ENCODE data around the gene CEMIP.

Gene CEMIP

GRCh38 chr15:80823995-80824394, 44.8 kb downstream of the CEMIP start:
- DNase-seq = no peak

- DNase-seq = no peak
These were observed 46.3 kb downstream of the CEMIP start for GRCh38 chr15:80825361-80826030.

DNA sequence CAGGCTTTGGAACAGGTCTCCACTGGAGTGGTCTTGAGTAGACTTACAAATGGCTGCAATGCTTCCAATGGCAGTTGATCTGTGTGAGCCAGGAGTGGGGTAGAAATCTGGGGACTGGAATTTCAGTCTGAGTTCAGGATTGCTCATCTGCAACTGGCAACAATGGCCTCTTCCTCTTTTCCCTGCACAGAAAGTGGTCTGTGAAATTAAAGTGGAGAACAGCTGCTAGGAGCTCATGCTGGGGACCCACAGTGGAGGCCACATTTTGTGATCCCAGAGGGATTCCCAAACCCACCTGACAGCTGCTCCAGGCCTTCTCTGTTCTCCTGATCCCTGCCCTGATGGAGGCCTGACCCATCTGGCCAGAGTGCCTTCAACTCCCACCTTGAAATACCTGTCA, 49.6 kb downstream of the CEMIP start:
- no peak for DNase-seq

- DNase-seq = no peak
These were observed 51.5 kb downstream of the CEMIP start for GRCh38 chr15:80830677-80831076.

DNA sequence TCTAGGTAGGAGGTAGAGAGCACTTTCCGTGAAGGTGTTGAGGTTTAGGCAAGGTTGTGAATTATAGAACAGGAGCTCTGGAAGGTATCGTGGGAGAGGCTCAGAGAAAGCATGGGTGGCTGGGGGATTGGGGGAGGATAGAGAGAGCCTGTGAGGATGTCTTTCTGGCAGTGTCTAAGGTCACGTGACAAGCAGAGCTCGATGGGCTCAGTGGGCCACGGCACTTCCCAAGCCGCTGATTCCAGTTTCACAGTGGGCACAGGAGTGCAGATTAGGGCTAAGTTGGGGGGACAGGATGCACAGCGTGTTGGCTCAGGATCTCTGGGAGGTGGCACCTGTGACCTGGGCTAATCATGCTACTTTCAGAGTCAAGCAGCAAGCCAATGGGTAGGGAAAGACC, 52.0 kb downstream of the CEMIP start:
- no peak for DNase-seq

- DNase-seq = no peak
These were observed 52.5 kb downstream of the CEMIP start for GRCh38 chr15:80831606-80832224.

- no peak for DNase-seq
These were observed 53.5 kb downstream of the CEMIP start for GRCh38 chr15:80832686-80833085.

DNA sequence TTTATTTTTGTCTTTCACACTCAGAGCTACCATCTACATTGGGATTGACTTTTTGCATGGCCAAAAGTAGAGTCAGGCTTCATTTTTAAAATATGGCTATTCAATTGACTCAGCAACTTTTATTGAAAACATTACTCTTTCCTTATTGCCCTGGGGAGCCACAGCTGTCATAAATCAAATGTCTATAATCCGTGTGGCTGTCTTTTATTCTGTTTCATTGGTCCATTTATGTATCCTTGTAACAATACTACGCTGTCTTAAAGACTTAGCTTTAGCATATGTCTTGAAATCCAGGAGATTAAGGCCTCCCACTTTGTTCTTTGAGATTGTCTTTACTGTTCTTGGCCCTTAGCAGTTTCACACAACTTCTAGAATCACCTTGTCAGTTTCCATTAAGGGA, 55.2 kb downstream of the CEMIP start:
- DNase-seq = no peak

- no peak for DNase-seq
These were observed 55.7 kb downstream of the CEMIP start for GRCh38 chr15:80834906-80835305.

DNA sequence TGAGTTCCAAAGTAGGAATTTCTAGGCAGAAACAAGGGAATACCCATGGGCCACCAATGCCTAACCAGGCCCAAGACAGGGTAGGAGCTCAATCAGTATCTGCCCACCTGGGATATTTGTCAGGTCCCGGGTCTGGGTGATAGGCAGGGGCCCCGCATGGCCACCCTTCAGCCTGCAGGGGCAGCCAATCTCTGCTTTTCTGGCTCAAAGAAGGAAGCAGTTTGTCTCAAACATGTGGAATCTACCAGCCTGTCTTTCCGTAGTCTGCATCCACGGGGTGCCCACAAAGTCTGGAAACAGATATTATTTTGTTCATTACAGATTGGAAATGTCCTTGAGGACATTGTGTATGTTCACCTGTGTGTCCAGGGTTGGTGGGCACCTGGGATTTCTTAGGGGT, 56.2 kb downstream of the CEMIP start:
- no peak for DNase-seq

DNA sequence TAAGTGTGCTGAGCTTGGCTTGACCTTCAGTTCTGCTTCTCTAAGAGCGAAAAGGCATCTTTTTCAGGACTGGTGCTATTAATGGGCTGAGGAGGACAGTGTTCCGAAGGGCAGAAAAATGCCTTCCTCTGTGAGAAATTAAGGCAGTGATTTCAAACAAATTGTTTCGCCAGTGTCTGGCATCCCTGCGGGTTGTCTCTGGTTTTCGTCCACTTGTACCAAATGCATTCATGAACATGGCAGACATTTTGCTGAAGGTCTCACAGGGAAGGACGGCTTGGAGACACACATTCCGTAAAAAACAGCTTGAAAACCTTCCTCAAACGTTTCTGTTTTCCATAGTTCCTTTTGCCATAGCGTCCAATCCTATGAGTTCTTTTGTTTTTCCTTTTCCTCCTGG, 57.1 kb downstream of the CEMIP start:
- no peak for DNase-seq

- no peak for DNase-seq
These were observed 57.8 kb downstream of the CEMIP start for GRCh38 chr15:80837006-80837405.

GRCh38 chr15:80838012-80838411, 58.8 kb downstream of the CEMIP start:
- no peak for DNase-seq

GRCh38 chr15:80838666-80839065, 59.5 kb downstream of the CEMIP start:
- DNase-seq = no peak

- DNase-seq = no peak
These were observed 60.6 kb downstream of the CEMIP start for GRCh38 chr15:80839764-80840130.

- DNase-seq = no peak
These were observed 61.3 kb downstream of the CEMIP start for GRCh38 chr15:80840182-80841130.

DNA sequence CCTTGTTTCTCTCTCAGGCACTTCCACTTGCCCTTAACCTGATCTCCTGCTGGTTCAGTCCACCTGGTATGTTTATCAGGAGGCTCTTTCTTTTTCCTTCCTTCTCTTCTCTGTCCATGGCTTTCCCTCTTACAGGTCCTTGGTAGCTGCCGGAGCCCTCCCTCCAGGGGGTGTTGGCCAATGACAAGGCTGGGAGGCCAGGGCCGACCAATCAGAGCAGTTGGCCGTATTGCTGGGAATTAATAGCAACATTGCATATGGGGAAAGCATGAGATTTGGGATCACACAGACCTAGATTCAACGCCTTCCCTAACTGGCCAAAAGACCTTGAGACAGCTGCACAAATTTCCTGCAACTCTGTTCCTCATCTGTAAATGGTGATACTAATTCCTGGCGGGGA, 62.4 kb downstream of the CEMIP start:
- DNase-seq = no peak

DNA sequence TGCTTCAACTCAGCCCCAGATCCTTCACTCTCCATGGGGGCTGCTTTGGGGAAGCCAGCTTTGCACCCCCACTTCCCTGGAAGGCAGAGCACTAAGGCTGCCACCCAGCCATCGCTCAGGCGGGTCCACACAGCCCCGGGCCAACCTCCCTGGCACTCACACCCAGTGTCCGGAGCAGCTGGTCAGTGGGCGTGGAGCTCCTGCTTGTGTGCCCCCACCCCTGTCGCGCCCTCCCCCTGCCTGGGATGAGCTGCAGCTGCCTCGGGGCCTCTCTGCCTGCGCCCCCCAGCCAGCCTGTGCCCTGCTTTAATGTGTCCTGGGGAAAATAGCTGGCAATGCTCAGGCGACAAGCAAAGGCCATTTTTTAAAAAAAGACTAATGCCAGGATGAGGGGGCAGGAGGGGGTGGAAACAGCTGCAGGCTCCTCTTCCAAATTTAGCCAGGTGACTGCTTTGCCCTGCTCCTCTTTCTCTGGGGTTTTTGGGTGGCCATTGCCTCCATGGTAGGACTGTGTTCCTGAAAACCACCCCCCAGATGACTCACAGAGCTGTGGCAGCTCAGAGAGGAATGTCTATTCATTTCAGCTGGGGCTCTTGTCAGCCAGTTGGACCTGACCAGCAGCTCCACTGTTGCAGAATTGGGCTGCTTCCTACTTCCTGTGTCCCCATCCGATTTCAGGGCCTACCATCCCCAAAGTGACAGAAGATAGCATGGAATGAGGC, 65.0 kb downstream of the CEMIP start:
- DNase-seq = no peak

GRCh38 chr15:80846031-80846815, 67.1 kb downstream of the CEMIP start:
- no peak for DNase-seq

DNA sequence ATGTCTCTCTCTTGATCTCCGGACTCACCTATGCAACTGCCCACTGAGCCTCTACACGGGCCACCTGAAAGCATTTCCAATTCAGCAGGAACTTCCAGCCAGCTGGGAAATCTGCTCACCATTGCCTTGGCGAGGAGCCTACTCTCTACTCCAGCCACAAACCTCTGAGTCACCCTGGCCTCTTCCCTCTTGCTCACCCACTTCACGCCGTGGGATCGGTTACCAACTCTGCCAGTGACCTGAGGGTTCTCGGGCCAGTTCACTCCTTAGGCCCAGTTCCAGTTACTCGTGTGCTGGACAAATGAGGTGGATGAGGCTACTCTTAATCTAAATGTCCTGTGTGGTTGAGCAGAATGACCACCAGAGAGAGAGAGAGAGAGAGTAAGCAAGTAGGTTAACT, 70.1 kb downstream of the CEMIP start:
- DNase-seq = no peak

- DNase-seq = no peak
These were observed 71.8 kb downstream of the CEMIP start for GRCh38 chr15:80850941-80851451.

- no peak for DNase-seq
These were observed 73.5 kb downstream of the CEMIP start for GRCh38 chr15:80852676-80853075.
